ENCODE results near the gene WDR12.
"Not testable (repeated sequence)": the region's sequence is repeated elsewhere in the genome, so short reads cannot be mapped to it uniquely, and the experiment has no call there.

WDR12 gene

DNA sequence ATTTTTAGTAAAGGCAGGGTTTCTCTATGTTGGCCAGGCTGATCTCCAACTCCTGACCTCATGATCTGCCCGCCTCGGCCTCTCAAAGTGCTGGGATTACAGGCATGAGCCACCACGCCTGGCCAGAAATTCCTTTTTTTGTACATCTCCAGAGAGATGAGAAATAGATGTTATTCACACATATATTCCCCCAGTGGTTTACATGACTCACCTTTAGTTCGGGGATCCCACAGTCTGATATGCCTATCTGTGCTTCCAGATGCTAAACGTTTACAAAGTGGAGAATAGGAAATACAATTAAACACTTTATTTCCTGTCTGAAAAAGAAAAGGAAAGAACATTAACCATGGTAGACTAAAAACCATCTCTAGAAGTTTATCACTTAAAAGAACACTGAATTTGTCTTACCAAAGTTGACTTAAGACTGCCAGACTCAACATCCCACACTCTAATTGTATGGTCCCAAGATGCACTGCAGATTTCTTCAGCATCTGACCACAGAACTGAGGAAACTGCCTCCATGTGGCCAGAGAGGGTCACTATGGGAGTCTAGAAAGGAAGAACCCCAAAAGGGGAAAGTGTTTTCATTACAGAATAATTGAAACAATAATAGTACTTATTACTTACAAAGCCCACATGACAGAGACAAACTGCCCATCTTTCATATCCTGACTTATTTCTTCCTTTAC is 27.3 kb downstream of the WDR12 start:
- H3K36me3 ChIP-seq (ENCODE audit: control insufficient read depth in 1 of 2, insufficient read depth in 2 of 2, low read length in 2 of 2): peaks cover 18 to 32% of the 10 kb centered on the region in 2 donors
- H3K27me3 ChIP-seq (ENCODE audit: low read depth, low read length): no peaks in the 10 kb centered on the region
- no peak overlapping the region for H3K27ac ChIP-seq (ENCODE audit: low read length)
- H3K4me3 ChIP-seq (ENCODE audit: low read depth in 1 of 2, low read length in 2 of 2): no peak overlapping the region
- no peaks in the 10 kb centered on the region for H3K4me1 ChIP-seq (ENCODE audit: control insufficient read depth in 1 of 2, insufficient read depth in 2 of 2, low read length in 2 of 2)
- H3K9me3 ChIP-seq (ENCODE audit: control insufficient read depth in 1 of 2, low read length in 2 of 2): no peaks in the 10 kb centered on the region

DNA sequence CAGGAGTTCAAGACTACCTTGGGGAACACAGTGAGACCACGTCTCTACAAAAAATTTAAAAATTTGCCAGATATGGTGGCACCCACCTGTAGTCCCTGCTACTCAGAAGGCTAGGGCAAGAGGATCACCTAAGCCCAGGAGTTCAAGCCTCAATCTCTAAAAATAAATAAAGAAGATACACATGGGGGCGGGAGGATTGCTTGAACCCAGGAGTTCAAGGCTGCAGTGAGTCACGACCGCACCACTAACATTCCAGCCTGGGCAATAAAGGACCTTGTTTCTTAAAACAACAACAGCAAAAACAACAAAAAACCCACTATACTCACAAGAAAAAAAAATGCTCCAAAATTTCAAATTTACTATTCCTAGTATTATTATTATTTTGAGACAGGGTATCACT is 29.9 kb downstream of the WDR12 start:
- Histone ChIP-seq H3K4me1 (ENCODE audit: control insufficient read depth in 1 of 2, insufficient read depth in 2 of 2, low read length in 2 of 2) (no peaks in the 10 kb centered on the region), H3K27ac (ENCODE audit: low read length) (no peak overlapping the region), H3K27me3 (ENCODE audit: low read depth, low read length) (no peaks in the 10 kb centered on the region), H3K36me3 (ENCODE audit: control insufficient read depth in 1 of 2, insufficient read depth in 2 of 2, low read length in 2 of 2) (peaks cover 15 to 31% of the 10 kb centered on the region in 2 donors), H3K4me3 (ENCODE audit: low read depth in 1 of 2, low read length in 2 of 2) (no peak overlapping the region), H3K9me3 (ENCODE audit: control insufficient read depth in 1 of 2, low read length in 2 of 2) (no peaks in the 10 kb centered on the region)

DNA sequence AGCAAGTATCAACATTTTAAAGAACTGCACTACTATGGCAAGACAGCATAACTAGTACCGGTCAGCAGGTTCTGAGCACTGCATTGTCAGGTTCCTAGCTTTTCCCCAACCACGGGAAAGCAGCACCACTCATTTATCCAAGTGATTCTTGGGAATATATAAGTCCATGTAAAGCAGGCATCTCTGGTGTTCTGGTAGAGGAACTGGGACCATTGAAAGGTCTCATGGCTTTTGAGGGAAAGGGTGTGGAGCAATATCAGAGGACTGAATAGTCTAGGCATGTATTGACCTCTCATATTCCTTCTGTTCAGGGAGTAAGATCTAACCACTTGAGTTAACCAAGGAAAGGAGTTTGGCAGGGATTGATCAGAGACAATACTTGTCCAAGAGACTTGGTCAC is 33.8 kb downstream of the WDR12 start:
- peaks cover 0 to 12% of the 10 kb centered on the region in 2 donors for H3K36me3 ChIP-seq (ENCODE audit: control insufficient read depth in 1 of 2, insufficient read depth in 2 of 2, low read length in 2 of 2)
- no peak overlapping the region for H3K4me3 ChIP-seq (ENCODE audit: low read depth in 1 of 2, low read length in 2 of 2)
- H3K27me3 ChIP-seq (ENCODE audit: low read depth, low read length): no peaks in the 10 kb centered on the region
- no peaks in the 10 kb centered on the region for H3K4me1 ChIP-seq (ENCODE audit: control insufficient read depth in 1 of 2, insufficient read depth in 2 of 2, low read length in 2 of 2)
- no peaks in the 10 kb centered on the region for H3K9me3 ChIP-seq (ENCODE audit: control insufficient read depth in 1 of 2, low read length in 2 of 2)
- no peak overlapping the region for H3K27ac ChIP-seq (ENCODE audit: low read length)

DNA sequence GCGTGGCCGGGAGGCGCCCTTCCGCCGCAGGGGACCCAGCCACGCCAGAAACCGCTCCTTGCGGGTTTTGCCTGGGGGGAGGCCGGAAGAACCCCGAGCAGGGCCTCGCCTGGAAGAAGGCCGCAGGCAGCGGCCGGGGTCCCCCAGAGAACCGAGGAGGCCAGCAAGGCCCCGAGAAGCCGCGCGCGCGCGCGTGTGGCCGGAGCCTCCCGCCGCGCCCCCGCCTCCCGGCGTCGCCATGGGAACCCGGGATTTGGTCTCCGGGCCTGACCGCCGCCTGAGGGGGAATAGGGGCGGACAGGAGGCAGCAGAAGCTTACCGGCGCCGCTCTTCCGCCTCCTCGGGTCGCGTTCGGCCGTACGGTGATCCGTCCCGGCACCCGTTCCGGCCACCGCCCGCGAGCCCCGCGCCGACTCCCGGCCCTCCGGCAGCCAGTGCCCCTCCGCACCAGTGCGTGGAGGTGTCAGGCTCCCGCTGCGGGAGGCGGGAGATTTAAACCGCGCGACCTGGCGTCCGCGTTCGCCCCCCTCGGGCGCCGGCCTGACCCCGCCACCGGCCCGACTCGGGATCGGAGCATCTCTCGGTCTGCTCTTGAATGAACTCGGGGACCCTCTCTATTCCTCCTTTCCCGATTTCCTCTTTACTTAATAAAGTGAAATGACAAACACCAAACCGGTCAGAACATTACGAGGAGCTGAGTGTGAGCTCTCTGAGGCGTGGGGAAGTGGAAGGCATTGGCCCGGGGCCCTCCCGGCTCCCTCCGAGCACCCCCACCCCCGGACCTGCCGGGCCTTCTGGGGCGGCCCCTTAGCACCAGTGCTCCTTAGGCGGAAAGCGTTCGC is 40.0 kb downstream of the WDR12 start, which contains the start of gene ICA1L:
Gene ICA1L, minus strand, starts transcription at position 467 of the 842 bp plus-strand sequence. CDS start 42,757 bp downstream, outside the sequence.
- Histone ChIP-seq H3K27me3 (ENCODE audit: low read depth, low read length) (no peaks in the 10 kb centered on the region), H3K27ac (ENCODE audit: low read length) (no peak within 1 kb of the TSS), H3K4me3 (ENCODE audit: low read depth in 1 of 2, low read length in 2 of 2) (peak within 1 kb of the TSS; percentile 89 to 96), H3K36me3 (ENCODE audit: control insufficient read depth in 1 of 2, insufficient read depth in 2 of 2, low read length in 2 of 2) (no peaks in the 10 kb centered on the region), H3K9me3 (ENCODE audit: control insufficient read depth in 1 of 2, low read length in 2 of 2) (no peaks in the 10 kb centered on the region), H3K4me1 (ENCODE audit: control insufficient read depth in 1 of 2, insufficient read depth in 2 of 2, low read length in 2 of 2) (peaks cover 0 to 5% of the 10 kb centered on the region in 2 donors)

DNA sequence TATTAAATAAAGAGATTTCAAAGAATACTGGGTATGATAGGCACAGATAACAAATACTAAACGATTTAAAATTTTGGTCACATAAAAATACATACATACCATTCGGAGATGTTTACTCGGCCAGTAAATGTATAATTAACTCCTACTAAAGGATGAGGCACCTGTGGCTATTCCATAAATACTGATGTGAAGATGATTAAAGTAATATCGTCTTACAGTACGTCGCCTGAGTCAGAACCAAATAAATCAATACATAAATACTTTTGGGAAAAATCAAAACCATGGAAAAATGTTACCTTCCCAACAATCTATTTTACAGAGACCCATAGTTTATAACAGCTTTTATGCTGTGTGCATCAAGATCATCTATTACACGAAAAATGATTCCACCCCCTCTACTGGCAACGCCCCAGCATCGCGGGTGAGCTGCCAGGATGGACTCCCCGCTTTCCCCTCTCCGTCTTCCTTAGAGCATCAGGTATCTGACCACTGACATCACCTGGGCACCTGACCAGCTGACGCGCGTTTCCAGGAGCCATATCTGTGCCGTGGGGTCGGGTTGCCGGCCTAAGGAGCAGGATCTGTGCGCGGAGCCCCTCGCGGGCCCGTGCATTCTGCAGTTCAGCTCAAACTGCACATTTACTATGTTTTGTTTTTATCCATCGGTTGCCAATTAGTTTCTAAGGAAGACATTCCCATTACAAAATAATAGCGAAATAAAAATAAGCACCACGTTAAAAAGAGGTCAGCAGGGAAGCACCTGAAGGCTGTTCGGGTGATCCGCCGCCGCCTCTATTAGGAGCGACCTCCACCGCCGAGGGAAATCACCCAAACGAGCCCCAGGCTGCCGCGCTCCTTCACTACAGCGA is 40.8 kb downstream of the WDR12 start:
- Histone ChIP-seq H3K4me3 (ENCODE audit: low read depth in 1 of 2, low read length in 2 of 2) (peak overlapping the region; percentile 89 to 96), H3K27ac (ENCODE audit: low read length) (no peak overlapping the region), H3K9me3 (ENCODE audit: control insufficient read depth in 1 of 2, low read length in 2 of 2) (no peaks in the 10 kb centered on the region), H3K36me3 (ENCODE audit: control insufficient read depth in 1 of 2, insufficient read depth in 2 of 2, low read length in 2 of 2) (no peaks in the 10 kb centered on the region), H3K4me1 (ENCODE audit: control insufficient read depth in 1 of 2, insufficient read depth in 2 of 2, low read length in 2 of 2) (peaks cover 0 to 5% of the 10 kb centered on the region in 2 donors), H3K27me3 (ENCODE audit: low read depth, low read length) (no peaks in the 10 kb centered on the region)

DNA sequence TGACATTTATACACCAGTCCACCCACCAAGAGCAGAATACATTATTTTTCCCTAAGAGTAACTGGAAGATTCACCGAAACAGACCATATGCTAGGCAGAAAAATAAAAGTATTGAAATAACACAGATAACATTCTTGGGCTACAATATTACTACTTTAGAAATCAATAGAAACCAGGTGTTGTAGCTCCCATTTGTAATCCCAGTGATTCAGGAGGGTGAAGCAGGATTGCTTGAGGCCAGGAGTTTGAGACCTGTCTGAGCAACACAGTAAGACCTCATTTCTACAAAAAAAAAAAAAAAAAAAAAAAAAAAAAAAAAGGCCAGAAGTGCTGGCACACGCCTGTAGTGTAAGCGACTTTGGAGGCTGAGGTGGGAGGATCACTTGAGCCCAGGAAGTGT is 49.5 kb downstream of the WDR12 start:
- no peak overlapping the region for H3K4me3 ChIP-seq (ENCODE audit: low read depth in 1 of 2, low read length in 2 of 2)
- H3K9me3 ChIP-seq (ENCODE audit: control insufficient read depth in 1 of 2, low read length in 2 of 2): no peaks in the 10 kb centered on the region
- no peaks in the 10 kb centered on the region for H3K4me1 ChIP-seq (ENCODE audit: control insufficient read depth in 1 of 2, insufficient read depth in 2 of 2, low read length in 2 of 2)
- H3K27ac ChIP-seq (ENCODE audit: low read length): no peak overlapping the region
- no peaks in the 10 kb centered on the region for H3K36me3 ChIP-seq (ENCODE audit: control insufficient read depth in 1 of 2, insufficient read depth in 2 of 2, low read length in 2 of 2)
- H3K27me3 ChIP-seq (ENCODE audit: low read depth, low read length): no peaks in the 10 kb centered on the region

DNA sequence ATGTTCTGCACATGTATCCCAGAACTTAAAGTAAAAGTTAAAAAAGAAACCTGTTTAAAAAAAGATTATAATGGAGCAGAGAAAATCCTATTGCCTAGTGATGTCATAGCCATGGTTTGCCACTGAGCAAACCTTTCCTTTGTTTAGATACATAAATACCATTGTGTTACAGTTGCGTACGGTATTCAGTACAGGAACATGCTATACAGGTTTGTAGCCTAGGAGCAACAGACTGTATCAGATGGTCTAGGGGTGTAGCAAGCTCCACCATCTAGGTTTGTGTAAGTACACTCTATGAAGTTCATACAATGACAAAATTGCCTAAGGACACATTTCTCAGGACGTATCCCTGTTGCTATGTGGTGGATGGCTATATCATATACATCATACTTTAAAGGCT is 52.9 kb downstream of the WDR12 start:
- Histone ChIP-seq H3K27ac (ENCODE audit: low read length) (no peak overlapping the region), H3K4me3 (ENCODE audit: low read depth in 1 of 2, low read length in 2 of 2) (no peak overlapping the region), H3K9me3 (ENCODE audit: control insufficient read depth in 1 of 2, low read length in 2 of 2) (no peaks in the 10 kb centered on the region), H3K27me3 (ENCODE audit: low read depth, low read length) (no peaks in the 10 kb centered on the region), H3K4me1 (ENCODE audit: control insufficient read depth in 1 of 2, insufficient read depth in 2 of 2, low read length in 2 of 2) (no peaks in the 10 kb centered on the region), H3K36me3 (ENCODE audit: control insufficient read depth in 1 of 2, insufficient read depth in 2 of 2, low read length in 2 of 2) (no peaks in the 10 kb centered on the region)

DNA sequence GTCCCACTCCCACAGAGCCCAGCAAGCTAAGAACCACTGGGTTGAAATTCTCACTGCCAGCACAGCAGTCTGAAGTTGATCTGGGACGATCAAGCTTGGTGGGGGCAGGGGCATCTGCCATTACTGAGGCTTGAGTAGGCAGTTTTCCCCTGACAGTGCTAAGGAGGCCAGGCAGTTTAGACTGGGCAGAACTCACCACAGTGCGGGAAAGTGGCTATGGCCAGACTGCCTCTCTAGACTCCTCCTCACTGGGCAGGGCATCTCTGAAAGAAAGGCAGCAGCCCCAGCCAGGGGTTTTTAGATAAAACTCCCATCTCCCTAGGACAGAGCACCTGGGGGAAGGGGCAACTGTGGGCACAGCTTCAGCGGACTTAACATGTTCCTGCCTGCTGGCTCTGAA is 62.1 kb downstream of the WDR12 start:
- not testable (repeated sequence) for H3K9me3 ChIP-seq (ENCODE audit: control insufficient read depth in 1 of 2, low read length in 2 of 2); H3K36me3 ChIP-seq (ENCODE audit: control insufficient read depth in 1 of 2, insufficient read depth in 2 of 2, low read length in 2 of 2); H3K4me1 ChIP-seq (ENCODE audit: control insufficient read depth in 1 of 2, insufficient read depth in 2 of 2, low read length in 2 of 2); H3K27me3 ChIP-seq (ENCODE audit: low read depth, low read length); H3K4me3 ChIP-seq (ENCODE audit: low read depth in 1 of 2, low read length in 2 of 2); H3K27ac ChIP-seq (ENCODE audit: low read length)

DNA sequence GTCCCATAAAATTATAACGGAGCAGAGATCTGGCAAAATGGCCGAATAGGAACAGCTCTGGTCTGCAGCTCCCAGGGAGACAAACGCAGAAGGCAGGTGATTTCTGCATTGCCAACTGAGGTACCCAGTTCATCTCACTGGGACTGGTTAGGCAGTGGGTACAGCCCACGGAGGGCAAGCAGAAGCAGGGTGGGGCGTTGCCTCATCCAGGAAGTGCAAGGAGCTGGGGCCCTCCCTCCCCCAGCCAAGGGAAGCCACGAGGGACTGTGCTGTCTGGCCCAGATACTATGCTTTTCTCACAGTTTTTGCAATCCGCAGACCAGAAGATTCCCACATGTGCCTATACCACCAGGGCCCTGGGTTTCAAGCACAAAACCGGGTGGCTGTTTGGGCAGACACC is 62.7 kb downstream of the WDR12 start:
- no peaks in the 10 kb centered on the region for H3K27me3 ChIP-seq (ENCODE audit: low read depth, low read length)

DNA sequence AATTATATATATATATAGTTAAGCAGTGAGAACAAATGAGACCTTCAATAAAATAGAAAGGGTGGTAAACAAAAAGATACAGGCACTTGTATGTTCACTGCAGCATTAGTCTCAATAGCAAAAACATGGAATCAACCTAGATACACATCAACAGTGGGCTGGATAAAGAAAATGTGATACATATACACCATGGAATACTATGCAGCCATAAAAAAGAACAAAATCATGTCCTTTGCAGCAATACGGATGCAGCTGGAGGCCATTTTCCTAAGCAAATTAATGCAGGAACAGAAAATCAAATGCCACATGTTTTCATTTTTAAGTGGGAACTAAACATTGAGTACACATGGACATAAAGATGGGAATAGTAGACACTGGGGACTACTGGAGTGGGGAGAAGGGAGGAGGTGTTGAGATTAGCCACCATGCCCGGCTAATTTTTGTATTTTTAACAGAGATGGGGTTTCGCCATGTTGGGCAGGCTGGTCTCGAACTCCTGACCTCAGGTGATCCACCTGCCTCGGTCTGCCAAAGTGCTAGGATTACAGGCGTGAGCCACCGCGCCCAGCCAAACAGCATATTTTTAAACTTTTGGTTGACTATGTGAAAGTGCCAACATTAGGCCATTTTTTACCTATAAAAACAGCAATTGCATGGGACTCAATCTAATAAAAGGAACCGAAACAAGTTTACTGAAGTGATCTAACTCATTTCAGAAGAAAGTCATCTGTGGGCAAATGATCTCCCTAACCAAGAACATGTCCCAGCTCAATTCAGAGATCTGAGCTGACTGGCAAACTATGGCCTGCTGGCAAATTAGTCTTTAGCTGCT is 63.6 kb downstream of the WDR12 start:
- peaks cover 0 to 6% of the 10 kb centered on the region in 2 donors for H3K36me3 ChIP-seq (ENCODE audit: control insufficient read depth in 1 of 2, insufficient read depth in 2 of 2, low read length in 2 of 2)
- no peaks in the 10 kb centered on the region for H3K27me3 ChIP-seq (ENCODE audit: low read depth, low read length)
- no peaks in the 10 kb centered on the region for H3K4me1 ChIP-seq (ENCODE audit: control insufficient read depth in 1 of 2, insufficient read depth in 2 of 2, low read length in 2 of 2)
- H3K9me3 ChIP-seq (ENCODE audit: control insufficient read depth in 1 of 2, low read length in 2 of 2): no peaks in the 10 kb centered on the region
- no peak overlapping the region for H3K27ac ChIP-seq (ENCODE audit: low read length)
- H3K4me3 ChIP-seq (ENCODE audit: low read depth in 1 of 2, low read length in 2 of 2): no peak overlapping the region

More for the DNA sequence above, 62.7 kb downstream of the WDR12 start:
- H3K4me1 ChIP-seq (ENCODE audit: control insufficient read depth in 1 of 2, insufficient read depth in 2 of 2, low read length in 2 of 2): no peaks in the 10 kb centered on the region
- no peak overlapping the region for H3K4me3 ChIP-seq (ENCODE audit: low read depth in 1 of 2, low read length in 2 of 2)
- H3K27ac ChIP-seq (ENCODE audit: low read length): no peak overlapping the region
- H3K9me3 ChIP-seq (ENCODE audit: control insufficient read depth in 1 of 2, low read length in 2 of 2): no peaks in the 10 kb centered on the region
- H3K36me3 ChIP-seq (ENCODE audit: control insufficient read depth in 1 of 2, insufficient read depth in 2 of 2, low read length in 2 of 2): no peaks in the 10 kb centered on the region
